ENCODE results near the gene LORICRIN.

- TF ChIP-seq GATA2 (IDR thresholded peaks at IDR 0.05; ENCODE audit: low read depth, low read length) (no peak), GATA3 (IDR thresholded peaks at IDR 0.05; ENCODE audit: low read depth, low read length) (no peak)
Observed at GRCh38 chr1:153253693-153254092, 5.8 kb upstream of the LORICRIN start.

Data from SH-SY5Y (cell line).